Measurements from ENCODE around the gene LAMA5.

Gene LAMA5

DNA sequence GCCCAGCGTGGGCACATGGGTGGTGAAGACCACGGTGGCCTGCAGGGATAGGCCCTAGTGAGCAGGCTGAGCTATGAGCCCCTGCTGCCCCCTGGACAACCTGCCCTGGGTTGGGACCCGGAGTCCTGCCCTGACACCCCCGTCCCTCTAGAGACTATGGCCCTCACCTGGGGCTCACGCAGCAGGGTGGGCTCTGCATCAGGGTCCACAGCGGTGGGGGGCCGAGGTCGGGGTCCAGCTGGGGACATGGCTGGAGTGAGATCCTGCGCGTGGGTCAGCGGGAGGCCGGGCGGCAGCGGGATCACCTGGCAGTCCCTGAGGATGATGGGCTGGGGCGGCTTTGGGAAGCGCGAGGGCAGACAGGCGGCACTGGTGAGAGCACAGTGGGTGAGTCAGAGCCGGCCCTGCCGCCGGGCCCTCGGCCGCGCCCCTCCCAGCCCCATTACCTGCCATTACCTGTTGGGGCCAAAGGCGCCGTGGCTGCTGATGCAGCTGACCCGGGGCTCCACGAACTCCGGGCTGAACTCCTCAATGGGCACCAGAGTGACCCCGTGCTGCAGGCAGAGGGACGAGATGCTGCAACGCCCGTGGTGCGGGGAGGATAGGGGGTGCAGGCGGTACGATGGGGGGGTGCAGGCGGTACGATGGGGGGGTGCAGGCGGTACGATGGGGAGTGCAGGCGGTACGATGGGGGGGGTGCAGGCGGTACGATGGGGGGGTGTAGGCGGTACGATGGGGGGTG lies 36.4 kb downstream of the LAMA5 start:
- DNase-seq (ENCODE audit: low read depth): no peak

GRCh38 chr20:62329389-62330377 lies 37.4 kb downstream of the LAMA5 start:
- no peak for DNase-seq (ENCODE audit: low read depth)

DNA sequence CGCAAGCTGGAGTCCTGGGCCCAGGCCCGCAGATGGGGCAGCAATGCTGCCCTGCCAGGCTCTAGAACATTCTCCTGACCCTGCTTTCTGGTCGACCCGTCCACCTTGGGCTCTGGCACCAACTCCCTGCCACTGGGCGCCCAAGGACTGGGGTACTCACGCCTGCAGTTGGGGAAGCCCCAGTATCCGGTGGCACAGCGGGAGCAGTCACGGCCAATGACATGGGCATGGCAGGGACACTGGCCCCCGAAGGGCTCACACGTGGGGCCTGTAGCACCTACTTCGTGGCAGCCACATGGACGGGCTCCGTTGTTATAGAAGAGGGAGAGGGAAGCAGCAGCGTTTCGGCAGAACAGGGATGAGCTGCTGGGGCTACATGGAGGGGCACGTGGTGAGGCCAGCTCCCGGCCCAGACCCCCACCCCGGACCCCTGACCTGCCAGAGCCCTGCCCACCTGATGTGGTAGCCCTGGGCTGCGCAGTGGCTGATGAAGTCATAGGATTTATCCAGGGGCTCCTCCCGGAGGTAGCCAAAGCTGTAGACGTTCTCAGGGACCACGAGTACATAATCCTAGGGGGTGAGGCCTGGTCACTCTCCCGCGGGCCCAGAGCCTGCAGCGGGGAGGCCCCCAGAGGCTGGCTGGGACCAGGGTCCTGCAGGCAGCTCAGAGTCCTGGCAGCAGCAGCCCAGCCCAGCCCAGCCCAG lies 38.3 kb downstream of the LAMA5 start:
- DNase-seq (ENCODE audit: low read depth): no peak

DNA sequence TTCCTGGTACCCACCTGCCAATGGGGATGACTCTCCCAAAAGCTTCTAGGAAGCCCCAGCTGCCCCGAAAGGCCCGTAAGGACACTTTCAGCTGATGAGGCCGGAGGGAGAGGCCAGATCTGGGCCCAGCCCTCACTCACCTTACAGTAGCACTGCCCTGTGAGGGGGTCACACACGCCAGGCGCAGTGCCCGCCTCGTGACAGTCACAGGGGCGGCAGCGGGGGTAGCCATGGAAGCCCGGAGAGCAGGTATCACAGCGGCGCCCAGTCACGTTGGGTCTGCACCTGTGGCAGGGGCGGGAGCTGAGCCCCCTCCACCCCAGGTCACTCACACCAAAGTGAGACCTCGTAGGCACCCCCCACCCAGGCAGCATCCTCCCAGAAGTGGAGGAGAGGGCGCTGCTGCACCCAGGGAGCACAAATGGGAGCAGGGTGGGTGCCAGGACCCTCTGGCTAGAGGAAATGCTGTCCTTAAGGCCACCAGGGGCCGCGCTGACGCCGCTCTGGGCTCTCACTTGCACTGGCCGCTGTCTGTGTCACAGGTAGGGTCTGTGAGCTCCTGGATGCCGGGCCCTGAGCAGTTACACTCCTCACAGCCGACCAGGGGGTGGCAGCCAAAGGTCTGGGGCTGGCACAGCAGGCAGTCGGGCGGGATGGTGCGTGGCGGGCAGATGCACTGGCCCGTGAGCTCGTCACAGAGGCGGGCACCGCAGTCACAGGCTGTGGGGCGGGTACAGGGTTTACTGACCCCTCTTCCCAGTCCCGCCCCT lies 39.2 kb downstream of the LAMA5 start:
- DNase-seq (ENCODE audit: low read depth): no peak

GRCh38 chr20:62326959-62327725 lies 40.0 kb downstream of the LAMA5 start:
- DNase-seq (ENCODE audit: low read depth): no peak

- no peak for DNase-seq (ENCODE audit: low read depth)
Measured at GRCh38 chr20:62326559-62326958, 40.6 kb downstream of the LAMA5 start.

GRCh38 chr20:62325172-62325905 lies 41.8 kb downstream of the LAMA5 start:
- no peak for DNase-seq (ENCODE audit: low read depth)

DNA sequence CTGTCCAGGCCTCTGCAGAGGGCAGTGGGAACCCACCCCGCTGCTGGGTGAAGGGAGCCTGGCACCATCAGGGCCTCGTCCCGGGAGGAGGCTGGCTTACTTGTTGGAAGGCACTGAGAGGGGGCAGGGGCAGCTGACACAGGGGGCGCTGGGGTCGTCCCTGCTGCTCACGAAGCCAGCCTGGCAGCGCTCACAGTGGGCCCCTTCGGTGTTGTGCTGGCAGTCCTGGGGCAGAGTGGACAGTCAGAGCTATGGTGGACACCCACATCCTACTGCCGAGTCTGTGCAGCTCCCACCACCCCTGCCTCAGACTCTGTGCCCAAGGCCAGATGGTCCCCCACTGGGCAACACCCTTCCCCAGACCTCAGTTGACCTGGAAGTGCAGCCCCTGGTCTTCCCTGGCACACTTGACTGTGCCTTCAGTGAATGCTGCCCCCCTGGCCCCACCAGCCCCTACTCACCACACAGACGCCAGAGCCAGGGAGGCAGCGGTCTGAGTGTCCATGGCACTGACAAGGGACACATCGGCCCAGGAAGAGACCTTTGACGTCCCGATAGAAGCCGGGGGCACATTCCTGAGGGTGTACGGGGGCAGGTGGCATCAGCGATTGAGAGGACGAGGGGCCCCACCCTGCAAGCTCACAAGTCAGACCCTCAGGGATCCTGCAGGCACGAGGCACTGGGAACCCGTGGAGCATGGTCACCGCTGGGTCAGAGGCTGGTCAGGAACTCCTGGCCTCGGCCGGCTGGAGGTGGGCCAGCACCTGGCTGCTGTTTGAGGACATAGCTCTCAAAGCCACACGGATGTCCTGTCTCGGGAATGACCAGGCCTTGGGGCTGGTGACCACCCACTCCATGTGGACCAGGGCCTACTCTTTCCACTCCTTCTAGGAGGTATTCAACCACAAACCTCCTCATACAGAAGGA lies 42.9 kb downstream of the LAMA5 start:
- DNase-seq (ENCODE audit: low read depth): no peak

GRCh38 chr20:62323146-62323979 lies 43.7 kb downstream of the LAMA5 start:
- DNase-seq (ENCODE audit: low read depth): no peak

GRCh38 chr20:62322492-62323041 lies 44.5 kb downstream of the LAMA5 start:
- no peak for DNase-seq (ENCODE audit: low read depth)

- DNase-seq (ENCODE audit: low read depth): no peak
Measured at GRCh38 chr20:62321975-62322374, 45.1 kb downstream of the LAMA5 start.

DNA sequence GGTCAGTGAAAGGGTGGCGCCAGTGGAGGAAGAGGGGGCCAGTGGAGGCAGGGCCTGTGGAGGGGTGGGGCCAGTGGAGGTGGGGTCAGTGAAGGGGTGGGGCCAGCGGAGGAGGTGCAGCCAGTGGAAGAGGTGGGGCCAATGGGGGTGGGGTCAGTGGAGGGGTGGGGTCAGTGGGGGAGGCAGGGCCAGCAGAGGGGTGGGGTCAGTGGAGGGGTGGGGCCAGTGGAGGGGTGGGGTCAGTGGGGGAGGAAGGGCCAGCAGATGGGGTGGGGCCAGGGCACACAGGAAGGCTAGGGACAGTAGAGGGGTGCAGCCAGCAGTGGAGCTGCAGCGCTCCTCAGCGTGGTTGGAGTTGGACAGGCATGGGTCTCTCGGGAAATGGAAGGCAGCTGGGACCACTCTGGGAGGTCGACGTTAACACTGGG lies 45.6 kb downstream of the LAMA5 start:
- no peak for DNase-seq (ENCODE audit: low read depth)

- DNase-seq (ENCODE audit: low read depth): no peak
Measured at GRCh38 chr20:62320581-62321354, 46.3 kb downstream of the LAMA5 start.

DNA sequence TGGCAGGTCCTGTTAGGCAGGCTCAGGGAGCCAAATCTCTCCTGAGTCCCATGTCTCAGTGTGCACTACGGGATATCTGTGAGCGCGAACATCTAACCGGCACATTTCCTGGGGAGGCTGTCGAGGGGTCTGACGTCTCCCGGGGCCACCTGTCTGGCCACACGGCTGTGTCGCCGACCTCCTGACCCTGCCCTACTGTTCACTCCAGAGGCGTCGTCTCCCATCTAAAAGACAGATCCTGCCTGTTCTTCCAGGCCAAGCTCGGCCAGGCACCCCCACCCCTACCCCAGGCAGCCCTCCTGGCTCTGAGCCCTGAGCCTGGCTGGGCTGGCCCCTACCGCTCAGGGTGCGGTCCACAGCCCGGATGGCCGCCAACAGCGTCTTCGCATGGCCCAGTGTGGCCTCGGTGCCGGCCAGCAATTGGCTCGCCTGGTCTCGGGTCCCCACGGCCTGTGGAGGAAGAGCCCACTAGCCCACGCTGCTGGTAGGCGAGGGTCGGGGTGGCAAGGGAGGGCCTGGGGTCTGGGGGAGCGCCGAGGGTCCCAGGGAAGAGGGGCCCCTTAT lies 47.7 kb downstream of the LAMA5 start:
- no peak for DNase-seq (ENCODE audit: low read depth)

DNA sequence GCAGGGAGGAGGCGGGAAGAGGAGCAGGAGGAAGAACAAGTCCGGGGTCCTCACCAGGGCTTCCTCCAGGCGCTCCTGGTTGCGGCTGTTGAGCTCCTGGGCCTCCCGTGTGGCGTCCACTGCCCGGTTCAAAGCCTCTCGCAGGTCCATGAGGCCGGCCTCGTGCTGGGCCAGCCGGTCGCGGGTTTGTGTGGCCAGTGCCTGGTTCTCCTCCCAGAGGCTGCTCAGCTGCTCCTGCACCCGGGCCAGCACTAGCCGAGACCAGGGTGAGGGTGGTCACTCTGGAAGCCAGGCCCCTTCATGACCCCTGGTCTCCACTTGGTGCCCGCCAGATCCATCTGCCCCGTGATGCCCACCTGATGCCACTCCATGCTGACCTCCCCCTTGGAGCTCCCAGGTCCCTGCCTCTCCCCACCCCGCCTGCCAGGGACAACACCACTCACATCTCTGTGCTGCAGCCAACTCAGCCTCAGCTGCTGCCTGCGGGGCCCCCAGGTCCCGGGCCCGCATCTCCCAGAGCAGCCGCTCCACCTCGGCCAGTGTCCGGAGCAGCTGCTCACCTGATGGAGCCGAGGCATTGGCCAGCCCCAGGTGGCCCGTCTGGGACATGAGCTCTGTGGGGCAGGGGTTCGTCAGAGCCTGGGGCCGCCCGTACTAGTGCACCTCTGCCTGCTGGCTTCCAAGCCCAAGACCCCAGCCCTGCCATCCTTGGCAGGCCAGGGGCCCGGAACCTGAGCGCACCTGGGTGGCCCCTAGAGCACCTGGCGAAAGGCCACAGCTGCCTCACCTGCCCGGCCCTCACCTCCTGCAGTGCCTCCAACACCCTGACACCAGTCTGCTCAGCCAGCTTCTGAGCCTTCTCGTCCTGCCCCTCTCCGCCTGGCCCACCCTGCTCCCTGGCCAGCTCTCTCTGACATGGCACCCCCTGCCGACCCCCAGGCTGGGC lies 48.4 kb downstream of the LAMA5 start:
- no peak for DNase-seq (ENCODE audit: low read depth)

All from activated T-helper 1 cell treated with Interleukin-2 at 50 U/mL for 16 hours (primary cell).